Cerebellar cortex (tissue), 1 donor: ENCODE data around the gene GNAI1.
"Not testable (repeated sequence)": the region's sequence is repeated elsewhere in the genome, so short reads cannot be mapped to it uniquely, and the experiment has no call there.

Experiments used
- DNase-seq: peaks from one replicate; pipeline ENCODE4 v3.0.0-alpha.2; 2015; ENCODE audit warnings: low spot score

GNAI1 gene

GRCh38 chr7:80132594-80132993, 2.0 kb upstream of the GNAI1 start:
- DNase-seq = peak; percentile 40

- DNase-seq = peak; percentile 46
These were observed 1.1 kb upstream of the GNAI1 start for GRCh38 chr7:80133361-80134114.

GRCh38 chr7:80134115-80134535, 506 bp upstream of the GNAI1 start:
- DNase-seq = peak; percentile 74

GRCh38 chr7:80135309-80136104, 876 bp downstream of the GNAI1 start:
- DNase-seq = peak; percentile 67

DNA sequence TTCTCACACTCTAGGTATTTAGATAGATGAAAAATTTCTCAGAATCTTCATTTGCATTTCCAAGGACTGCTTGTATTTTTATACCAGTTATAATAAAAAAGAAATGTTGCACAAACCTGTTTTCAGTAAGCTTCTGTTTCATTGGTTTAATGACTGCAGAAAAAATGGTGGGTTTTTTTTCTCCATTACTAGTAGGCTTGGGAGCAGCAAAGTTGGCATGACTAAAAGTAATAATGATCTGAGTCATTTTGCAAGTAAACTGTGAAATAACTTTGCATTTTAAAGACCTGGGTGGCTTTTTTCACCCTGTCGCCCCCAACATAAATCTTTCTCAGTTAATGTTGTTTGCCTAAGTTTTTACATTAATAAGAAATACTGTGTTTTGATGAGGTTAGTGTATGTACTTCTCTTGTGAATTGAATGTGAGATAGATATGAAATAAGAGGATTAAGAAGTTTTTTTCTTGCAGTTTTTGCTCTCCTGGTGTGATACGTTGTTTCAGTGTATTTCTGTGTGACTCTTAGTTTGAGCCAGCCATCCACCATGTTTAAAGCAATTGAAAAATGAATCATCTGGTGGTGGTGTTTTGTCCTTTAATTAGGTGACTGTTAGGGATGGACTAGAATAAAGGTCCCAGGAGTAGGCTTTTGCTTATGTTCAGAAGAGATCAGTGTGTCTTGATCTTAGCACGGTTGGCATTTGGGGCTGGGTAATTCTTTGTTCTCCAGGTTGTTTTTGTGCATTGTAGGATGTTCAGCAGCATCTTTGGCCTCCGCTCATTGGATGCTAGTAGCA, 1.8 kb downstream of the GNAI1 start:
- no peak for DNase-seq

GRCh38 chr7:80137410-80137809, 2.8 kb downstream of the GNAI1 start:
- peak; percentile 33 for DNase-seq

DNA sequence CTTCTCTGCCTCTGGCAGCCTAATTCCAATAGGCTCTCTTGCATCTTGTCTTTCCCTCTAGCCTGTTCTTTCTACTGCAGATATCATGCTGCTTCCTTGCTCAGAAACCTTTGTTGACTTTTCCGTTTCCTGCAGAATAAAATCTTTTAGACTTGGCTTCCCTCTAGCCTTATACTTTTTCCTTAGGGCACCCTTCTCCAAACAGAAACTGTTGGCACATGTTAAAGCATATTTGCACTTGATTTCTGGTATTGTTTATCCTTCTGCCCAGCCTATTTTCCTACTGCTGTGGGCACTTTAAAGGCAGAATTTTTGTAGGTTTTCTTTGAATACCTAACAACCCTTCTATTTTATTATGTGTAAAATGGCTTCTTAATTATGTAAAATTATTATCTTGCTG, 4.6 kb downstream of the GNAI1 start:
- DNase-seq = no peak

- DNase-seq = no peak
These were observed 5.8 kb downstream of the GNAI1 start for GRCh38 chr7:80140388-80140787.

- DNase-seq = no peak
These were observed 6.7 kb downstream of the GNAI1 start for GRCh38 chr7:80141376-80141775.

- DNase-seq = no peak
These were observed 8.4 kb downstream of the GNAI1 start for GRCh38 chr7:80142853-80143580.

DNA sequence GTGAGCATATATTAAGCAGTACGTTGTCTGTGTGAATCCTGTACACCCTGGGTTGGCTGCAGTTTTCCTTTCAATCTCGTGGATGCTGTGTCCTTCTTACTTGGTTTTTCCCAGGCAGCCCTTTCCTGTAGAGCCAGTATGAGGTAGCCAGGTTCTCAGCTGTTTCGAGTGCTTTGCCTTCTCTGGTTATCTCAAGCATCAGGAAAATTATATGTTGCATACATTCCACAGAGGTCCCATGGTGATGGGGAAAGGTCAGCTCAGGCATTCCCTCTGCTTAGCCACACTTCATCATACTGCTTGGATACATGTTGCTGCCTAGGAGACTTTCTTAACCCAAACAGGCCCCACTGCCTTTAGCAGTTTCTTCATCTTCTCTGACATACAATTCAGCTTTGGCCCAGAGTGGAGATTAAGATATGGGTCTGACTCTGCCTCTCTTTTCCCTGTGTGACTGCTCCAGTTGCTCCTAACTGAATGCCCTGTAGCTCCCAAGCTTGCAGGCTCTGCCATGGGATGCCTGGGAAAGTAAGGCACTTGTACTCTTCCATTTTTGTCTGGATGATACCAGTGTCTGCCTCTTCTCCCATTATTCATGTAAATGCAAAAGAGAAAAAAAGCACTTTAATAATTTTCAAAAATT, 11.3 kb downstream of the GNAI1 start:
- DNase-seq = no peak

DNA sequence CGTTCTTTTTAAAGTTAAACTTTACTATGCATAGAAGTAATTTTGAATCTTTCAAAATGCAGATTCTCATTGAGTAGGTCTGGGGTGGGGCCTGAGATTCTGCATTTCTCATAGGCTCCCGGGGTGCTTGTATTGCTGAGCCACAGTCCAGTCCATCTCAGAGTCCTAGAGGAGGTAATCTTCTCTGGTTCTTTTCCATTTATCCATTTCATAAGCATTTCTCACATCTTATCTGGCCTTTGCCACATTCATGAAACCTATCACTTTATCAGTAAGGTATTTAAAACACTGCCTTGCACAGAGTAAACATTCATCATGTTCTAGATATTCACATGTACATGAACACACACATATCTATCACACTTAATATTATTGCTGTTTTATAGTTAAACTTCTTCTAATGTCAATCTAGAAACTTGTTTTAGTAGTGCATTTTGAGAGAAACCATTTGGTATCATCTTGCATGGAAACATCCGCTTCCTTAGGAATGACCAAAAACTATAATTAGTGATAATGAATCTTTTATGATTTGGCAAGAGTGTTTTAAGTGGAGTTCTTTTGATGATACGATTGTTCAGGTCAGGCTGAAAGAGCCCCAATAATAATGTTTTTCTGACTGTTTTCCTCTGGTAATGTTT, 12.0 kb downstream of the GNAI1 start:
- no peak for DNase-seq

DNA sequence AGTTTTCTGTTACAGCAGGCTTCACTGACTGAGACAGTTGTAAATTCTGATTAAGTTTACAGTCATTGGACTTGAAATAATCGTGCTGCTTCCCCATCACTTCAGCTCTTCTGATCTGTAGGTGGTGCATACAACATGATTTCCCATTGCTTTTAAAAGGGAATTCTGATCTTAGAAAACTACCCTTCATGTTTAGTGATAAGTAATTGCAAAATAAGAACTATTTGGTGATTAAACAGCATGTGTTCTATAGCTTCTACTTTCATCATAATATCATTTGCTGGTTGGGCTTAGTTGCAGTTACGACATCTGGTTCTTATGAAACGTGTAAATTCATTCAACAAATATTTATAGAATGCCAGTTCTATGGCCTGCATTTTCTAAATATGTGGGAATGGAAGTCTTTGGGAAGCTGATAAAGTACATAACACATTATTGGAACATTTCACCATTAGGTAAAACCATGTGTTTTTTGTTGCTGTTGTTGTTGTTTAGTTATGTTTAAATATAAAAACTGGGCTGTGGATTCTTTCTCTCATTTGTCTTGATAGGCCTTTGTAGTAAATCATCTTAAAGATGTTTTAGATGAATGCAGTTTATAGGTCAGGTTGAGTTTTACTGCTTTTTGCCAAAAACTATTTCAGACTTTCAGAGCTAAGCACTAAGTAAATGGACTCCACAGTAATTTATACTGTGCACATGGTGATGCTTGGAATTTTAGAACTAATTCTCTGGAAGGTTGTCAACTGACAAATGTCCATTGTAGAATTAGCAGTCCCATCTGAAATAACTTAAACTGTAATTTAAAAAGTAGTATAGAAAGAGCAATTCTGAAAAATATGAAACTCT, 13.1 kb downstream of the GNAI1 start:
- DNase-seq = no peak

- DNase-seq = no peak
These were observed 16.1 kb downstream of the GNAI1 start for GRCh38 chr7:80150611-80151273.

GRCh38 chr7:80151274-80151665, 16.6 kb downstream of the GNAI1 start:
- DNase-seq = no peak

GRCh38 chr7:80153446-80153845, 18.8 kb downstream of the GNAI1 start:
- no peak for DNase-seq

DNA sequence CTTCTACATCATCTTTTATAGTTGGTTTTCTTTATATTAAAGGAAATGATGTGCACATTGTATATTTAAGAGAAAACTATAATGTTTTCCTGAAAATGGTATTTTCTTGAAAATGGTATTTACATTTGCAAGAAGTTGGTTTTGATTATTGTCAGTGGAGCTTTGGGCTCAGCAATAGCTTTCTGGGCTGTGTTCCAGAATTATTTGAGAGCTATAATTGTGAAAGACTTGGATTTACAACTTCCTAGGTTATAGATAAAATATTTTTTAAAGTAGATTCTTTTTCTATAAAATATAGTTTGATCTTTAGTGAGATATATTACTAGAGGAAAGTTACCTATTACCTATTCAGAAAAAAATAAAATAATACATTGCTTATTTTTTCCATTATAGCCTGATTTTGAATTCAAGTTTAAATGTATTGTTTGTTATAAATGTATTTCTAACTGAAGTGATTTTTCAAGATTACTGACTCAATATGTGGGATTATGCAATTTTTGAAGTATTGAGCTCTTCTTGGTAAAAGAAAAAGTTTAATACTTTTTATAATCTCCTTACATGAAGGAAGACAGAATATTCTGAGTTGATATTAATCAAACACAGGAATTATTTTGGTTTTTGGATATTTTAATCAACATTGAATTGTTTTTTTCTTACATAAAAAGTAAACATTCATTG, 20.2 kb downstream of the GNAI1 start:
- no peak for DNase-seq

- DNase-seq = no peak
These were observed 20.7 kb downstream of the GNAI1 start for GRCh38 chr7:80155374-80155773.

DNA sequence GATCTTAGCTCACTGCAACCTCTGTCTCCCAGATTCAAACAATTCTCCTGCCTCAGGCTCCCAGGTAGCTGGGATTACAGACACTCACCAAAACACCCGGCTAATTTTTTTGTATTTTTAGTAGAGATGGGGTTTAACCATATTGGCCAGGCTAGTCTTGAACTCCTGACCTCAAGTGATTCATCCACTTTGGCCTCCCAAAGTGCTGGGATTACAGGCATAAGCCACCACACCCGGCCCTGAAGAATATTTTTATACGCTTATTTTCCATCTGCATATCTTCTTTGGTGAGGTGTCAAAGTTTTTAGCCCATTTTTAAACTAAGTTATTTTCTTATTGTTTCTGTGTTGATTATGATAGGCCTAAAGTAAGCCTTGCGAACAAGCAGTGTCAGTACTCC, 23.1 kb downstream of the GNAI1 start:
- not testable (repeated sequence) for DNase-seq
